NCI-H2227 (cell line): ENCODE data around the gene ARFGEF2.
"Not testable (repeated sequence)": the region's sequence is repeated elsewhere in the genome, so short reads cannot be mapped to it uniquely, and the experiment has no call there.

Experiments used
- DNase-seq: peaks from one replicate; lab custom pipeline; 2025; ENCODE audit not compliant: unreplicated experiment; lab: John Stamatoyannopoulos, UW

ARFGEF2 gene

GRCh38 chr20:48984575-48985219 is 63.2 kb downstream of the ARFGEF2 start:
- DNase-seq, result no peak

GRCh38 chr20:48986899-48987298 is 65.4 kb downstream of the ARFGEF2 start:
- no peak for DNase-seq

- no peak for DNase-seq
Observed at GRCh38 chr20:48990467-48990866, 69.0 kb downstream of the ARFGEF2 start.

GRCh38 chr20:48995589-48995988 is 74.1 kb downstream of the ARFGEF2 start:
- DNase-seq, result peak; percentile 53

- DNase-seq, result no peak
Observed at GRCh38 chr20:48999890-49000870, 78.7 kb downstream of the ARFGEF2 start.

GRCh38 chr20:49001741-49002140 is 80.2 kb downstream of the ARFGEF2 start:
- no peak for DNase-seq

- no peak for DNase-seq
Observed at GRCh38 chr20:49006446-49006980, 85.0 kb downstream of the ARFGEF2 start.

- no peak for DNase-seq
Observed at GRCh38 chr20:49009899-49010631, 88.6 kb downstream of the ARFGEF2 start.

GRCh38 chr20:49024220-49024619 is 102.7 kb downstream of the ARFGEF2 start:
- DNase-seq, result no peak

GRCh38 chr20:49028177-49028576 is 106.7 kb downstream of the ARFGEF2 start:
- DNase-seq, result not testable (repeated sequence)

- DNase-seq, result peak; percentile 28
Observed at GRCh38 chr20:49028684-49029083, 107.2 kb downstream of the ARFGEF2 start.

GRCh38 chr20:49029203-49029602 is 107.7 kb downstream of the ARFGEF2 start:
- DNase-seq, result no peak

- no peak for DNase-seq
Observed at GRCh38 chr20:49030954-49031619, 109.6 kb downstream of the ARFGEF2 start.

- DNase-seq, result no peak
Observed at GRCh38 chr20:49032455-49032854, 110.9 kb downstream of the ARFGEF2 start.

GRCh38 chr20:49034070-49034732 is 112.7 kb downstream of the ARFGEF2 start:
- DNase-seq, result no peak

GRCh38 chr20:49037962-49038387 is 116.5 kb downstream of the ARFGEF2 start:
- DNase-seq, result no peak

- no peak for DNase-seq
Observed at GRCh38 chr20:49039854-49040253, 118.3 kb downstream of the ARFGEF2 start.

GRCh38 chr20:49043000-49043399 is 121.5 kb downstream of the ARFGEF2 start:
- no peak for DNase-seq

- DNase-seq, result no peak
Observed at GRCh38 chr20:49045440-49046086, 124.1 kb downstream of the ARFGEF2 start.
